GM21526 (cell line): ENCODE measurements around the gene COL28A1.
"Not testable (repeated sequence)": the region's sequence is repeated elsewhere in the genome, so short reads cannot be mapped to it uniquely, and the experiment has no call there.

Experiments
- ATAC-seq: cut with Tn5 transposase; IDR thresholded peaks from one replicate; pipeline ENCODE4 v1.9.1; 2021; ENCODE audit warnings: moderate library complexity; ENCODE audit not compliant: unreplicated experiment, low FRiP score

Gene COL28A1

DNA sequence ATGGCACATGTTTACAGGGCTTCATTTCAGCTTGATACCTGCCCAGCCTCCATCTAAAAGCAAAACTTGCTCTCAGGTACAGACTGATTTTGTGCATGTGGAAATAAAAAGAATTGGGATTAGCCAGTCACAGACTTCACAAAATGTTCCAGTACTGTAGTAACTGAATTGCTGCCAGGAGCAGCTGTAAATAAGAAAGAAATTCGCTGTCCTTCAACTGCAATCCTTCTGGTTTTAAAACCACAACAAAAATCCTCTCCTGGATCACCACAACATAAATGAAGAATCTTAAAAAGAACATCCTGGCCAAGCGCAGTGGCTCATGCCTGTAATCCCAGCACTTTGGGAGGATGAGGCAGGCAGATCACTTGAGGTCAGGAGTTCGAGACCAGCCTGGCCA, 27.1 kb upstream of the COL28A1 start:
- no peak for ATAC-seq

- ATAC-seq: not testable (repeated sequence)
Observed at GRCh38 chr7:7561591-7561990, 25.9 kb upstream of the COL28A1 start.

- no peak for ATAC-seq
Observed at GRCh38 chr7:7557252-7557651, 21.6 kb upstream of the COL28A1 start.

DNA sequence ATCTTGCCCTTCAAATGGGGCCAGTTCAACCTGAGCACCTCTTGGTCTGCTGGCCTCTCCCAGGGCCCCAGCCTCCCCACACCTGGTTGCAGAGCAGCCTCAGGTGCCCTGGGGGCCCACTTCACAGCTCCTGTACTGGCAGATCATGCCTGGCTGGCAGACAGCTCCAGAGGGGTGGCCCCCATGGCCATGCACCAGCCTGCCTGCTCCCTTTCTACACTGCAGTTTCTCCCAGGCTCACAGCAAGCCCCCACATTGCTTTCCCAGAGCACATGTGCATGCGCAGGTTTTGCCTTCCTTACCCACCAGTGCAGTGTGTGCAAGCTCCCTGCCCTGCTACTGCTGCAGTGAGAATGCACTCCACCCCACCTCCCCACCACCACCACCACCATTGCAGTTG, 21.2 kb upstream of the COL28A1 start:
- no peak for ATAC-seq

DNA sequence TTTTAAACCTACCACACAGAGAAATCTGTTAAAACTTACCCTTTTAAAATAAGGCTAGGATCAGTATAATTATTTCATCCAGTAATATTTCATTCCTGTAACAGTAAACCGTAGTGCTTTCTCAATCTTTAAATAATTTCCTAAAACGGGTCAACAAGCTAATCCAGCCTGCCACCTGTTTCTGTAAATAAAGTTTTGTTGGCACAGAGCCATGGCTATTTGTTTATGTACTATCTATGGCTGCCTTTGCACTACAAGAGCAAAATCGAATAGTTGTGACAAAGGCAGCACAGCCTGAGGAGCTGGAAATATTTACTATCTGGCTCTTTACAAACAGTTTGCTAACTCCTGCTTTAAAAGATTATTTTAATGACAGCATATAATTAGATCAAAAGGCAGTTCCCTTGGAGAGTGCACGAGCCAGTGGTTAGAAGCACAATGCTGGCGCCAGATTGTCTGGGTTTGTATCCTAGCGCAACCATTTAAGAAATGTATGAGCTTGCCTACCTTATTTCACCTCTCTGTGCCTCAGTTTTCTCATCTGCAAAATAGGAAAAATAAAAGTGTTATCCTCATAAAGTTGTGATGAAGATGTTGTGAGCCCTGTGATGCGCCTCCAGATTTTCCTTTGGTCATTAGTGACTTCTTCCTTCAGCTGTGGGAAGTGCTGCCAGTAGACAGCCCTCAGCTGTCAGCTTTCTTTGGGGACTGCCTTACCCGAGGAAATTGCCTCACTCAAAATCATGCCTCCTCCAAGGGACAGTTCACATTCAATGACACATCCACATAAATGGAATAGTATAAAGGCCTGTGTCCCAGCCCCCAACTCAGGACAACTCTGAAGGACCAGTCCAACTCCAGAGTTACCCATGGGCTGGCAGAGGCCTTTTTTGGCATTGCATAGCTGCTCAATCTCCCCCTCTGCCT, 19.2 kb upstream of the COL28A1 start:
- ATAC-seq: no peak

DNA sequence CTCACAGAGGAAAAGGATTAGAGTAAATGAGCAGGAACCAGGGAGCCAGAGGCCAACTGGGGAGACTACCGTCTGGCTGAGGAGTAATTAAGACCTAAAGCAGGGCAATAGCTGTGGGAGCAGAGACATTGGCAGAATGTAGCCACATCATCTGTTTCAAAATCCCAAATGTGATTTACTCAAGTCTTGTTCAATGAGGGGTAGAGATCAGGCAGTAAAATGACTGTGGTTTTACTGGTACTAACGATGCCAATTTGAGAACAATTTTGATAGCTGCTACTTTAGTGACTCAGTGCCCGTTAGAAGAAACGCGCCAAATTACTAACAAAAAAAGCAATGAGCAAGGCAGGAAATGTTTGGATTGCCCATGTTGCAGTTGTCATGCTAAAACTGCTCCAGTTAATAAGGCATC, 18.4 kb upstream of the COL28A1 start:
- no peak for ATAC-seq

DNA sequence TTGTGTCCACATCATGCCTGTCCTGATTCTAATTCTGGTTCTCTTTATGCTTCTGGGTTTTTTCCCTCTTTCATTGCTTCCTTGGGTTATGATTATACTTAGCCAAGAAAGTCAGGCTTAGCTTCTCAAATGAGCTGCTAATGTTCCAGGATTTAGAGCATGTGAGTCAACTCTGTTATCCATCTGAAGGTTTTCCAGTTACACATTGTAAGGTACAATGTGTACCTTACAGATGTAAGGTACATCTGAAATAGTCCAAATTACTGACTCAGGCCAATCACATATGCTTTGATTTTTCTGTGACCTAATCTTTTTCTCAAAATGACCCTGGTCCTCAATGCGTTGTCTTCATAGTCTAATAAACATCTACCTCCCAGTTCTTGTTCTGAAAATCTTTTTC, 17.7 kb upstream of the COL28A1 start:
- ATAC-seq: no peak

DNA sequence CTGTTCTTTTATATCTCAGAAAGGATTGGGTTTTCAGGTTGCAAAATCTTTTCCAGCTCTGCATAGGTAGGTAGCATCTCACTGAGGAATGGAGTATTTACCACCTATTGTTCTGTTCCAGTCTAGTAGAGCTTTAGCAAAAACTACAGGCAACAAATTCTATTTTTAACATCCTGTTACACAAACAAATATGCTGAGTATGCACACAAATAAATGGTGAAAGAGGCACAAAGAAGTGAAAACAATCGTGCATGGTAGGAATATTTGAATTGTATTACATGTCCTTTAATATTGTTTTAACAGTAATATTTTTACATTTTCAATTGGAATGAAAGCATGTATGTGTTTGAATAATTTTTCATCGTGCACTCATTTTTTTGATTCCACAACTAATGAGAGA, 16.5 kb upstream of the COL28A1 start:
- ATAC-seq: no peak

GRCh38 chr7:7550663-7551062, 15.0 kb upstream of the COL28A1 start:
- no peak for ATAC-seq

DNA sequence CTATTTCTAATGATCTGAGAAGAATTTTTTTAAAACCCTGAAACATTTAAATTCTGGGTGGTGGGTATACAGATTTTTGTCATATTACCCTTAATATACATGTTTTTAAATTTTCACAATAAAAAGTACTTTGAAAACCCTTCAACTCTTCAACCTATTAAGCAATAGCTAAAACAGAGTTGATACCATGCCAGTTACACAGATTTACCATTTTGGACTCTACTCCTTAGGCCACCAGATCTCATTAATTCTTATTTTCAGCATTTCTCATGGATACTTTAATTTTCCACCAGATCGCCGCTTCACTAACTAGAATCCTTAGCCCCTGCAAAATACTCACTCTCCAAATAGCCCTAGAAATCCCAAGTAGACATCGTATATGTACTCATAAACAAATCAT, 12.7 kb upstream of the COL28A1 start:
- ATAC-seq: no peak

GRCh38 chr7:7542251-7542835, 6.7 kb upstream of the COL28A1 start:
- ATAC-seq: no peak

DNA sequence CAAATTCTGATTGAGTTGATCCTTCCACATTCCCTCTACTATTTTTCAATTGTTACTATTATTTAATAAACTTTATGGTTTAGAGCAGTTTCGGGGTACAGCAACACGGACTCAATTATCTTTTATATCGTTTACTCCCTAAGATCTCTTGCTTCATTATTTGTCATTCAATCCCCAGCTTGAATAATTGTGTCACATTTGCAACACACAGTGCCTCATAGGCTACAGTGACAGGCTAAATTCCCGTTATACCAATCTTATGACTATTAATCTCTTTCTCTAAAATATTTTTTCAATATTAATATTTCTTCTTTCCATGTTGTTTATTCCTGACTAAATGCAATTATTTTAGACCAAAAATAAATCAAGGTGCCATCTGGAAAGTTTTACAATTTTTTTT, 4.0 kb upstream of the COL28A1 start:
- ATAC-seq: no peak

GRCh38 chr7:7539152-7539551, 3.5 kb upstream of the COL28A1 start:
- no peak for ATAC-seq

DNA sequence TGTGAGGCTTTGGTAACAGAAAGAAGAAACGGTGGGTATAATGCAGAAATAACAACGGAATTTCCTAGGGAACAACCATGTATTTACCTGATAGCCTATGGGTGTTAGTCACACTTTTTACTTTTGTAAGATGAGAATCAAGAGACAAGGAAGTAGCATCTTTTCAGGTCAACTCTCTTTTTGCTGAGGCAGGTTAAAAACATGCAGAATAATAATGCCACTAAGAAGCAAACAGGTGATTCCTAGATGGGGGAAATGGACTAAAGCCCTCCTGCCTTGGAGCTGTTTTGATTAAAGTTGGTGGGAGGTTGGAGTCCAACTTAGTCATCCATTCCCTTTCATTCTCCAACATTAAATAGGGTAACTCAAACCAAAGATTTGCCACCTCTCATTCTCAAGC, 2.0 kb upstream of the COL28A1 start:
- no peak for ATAC-seq

GRCh38 chr7:7536396-7537019, 835 bp upstream of the COL28A1 start:
- ATAC-seq: no peak

- ATAC-seq: no peak
Observed at GRCh38 chr7:7533831-7534430, 1.7 kb downstream of the COL28A1 start.

DNA sequence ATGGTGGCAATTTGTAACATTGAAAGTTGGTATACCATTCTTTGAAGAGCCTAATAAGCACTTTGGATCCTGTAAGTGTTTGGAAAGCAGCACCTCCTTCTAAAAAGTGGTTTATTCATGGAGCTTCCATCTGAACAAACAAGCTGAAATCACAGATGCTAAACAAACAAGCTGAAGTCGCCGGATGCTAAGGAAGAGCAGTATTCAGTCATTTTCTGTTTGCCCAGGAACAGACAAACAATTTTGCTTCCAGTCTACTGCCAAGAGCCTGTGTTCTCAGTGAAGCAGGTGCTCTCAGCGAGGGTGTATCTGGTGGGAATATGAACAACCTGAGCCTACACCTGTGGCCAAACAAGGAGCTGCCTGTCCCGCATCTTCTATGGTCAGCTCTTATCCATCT, 6.3 kb downstream of the COL28A1 start:
- no peak for ATAC-seq

- no peak for ATAC-seq
Observed at GRCh38 chr7:7527047-7527446, 8.6 kb downstream of the COL28A1 start.

- no peak for ATAC-seq
Observed at GRCh38 chr7:7526006-7526405, 9.7 kb downstream of the COL28A1 start.

DNA sequence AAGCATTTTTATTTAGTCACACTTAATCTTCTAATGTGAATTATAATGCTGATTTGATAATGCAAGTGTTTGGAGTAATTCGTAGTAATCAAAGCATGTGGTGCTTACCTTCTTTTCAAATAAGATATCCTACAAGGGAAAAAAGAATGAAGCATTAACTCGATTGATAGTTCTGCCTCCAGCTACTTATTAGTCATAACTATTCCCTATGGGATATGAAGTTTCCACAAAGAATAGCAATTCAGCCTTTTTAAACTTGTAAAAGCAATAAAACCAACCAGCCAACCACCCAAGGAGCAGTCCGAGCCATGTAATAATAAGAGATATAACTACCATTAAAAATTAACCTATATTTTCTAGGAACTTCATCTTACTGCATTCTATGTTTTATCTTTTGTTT, 11.6 kb downstream of the COL28A1 start:
- no peak for ATAC-seq

DNA sequence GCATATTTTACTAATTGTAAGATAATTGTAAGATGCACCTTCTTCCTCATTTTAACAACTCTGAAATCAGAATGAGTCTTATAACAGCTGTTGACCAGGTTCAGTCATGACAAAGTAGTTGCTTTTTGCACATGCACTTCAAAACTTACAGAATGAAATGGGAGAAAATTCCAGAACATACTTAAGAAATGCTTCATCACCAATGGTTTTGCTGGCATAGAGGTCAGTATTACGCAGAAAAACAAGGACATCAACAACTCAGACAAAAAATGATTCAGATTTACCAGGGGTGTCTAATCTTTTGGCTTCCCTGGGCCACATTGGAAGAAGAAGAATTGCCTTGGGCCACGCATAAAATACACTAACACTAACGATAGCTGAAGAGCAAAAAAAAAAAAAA, 13.3 kb downstream of the COL28A1 start:
- no peak for ATAC-seq
